Middle frontal gyrus (tissue), 1 donor: ENCODE data around the gene BICD1.

Experiments used
- DNase-seq: peaks from one replicate; pipeline ENCODE4 v3.0.0-alpha.2; 2015; ENCODE audit warnings: low spot score; ENCODE audit errors: extremely low spot score

Gene BICD1

GRCh38 chr12:32102234-32102633 lies 4.4 kb upstream of the BICD1 start:
- DNase-seq: no peak

GRCh38 chr12:32104572-32105355 lies 1.9 kb upstream of the BICD1 start:
- DNase-seq: no peak

- no peak for DNase-seq
These were observed 596 bp upstream of the BICD1 start for GRCh38 chr12:32105986-32106516.

- DNase-seq: no peak
These were observed 966 bp downstream of the BICD1 start for GRCh38 chr12:32107359-32108267.

GRCh38 chr12:32108787-32109186 lies 2.1 kb downstream of the BICD1 start:
- no peak for DNase-seq

- DNase-seq: no peak
These were observed 3.8 kb downstream of the BICD1 start for GRCh38 chr12:32110417-32110816.

- no peak for DNase-seq
These were observed 4.3 kb downstream of the BICD1 start for GRCh38 chr12:32110942-32111341.

- no peak for DNase-seq
These were observed 8.9 kb downstream of the BICD1 start for GRCh38 chr12:32115404-32116104.

- no peak for DNase-seq
These were observed 10.2 kb downstream of the BICD1 start for GRCh38 chr12:32116897-32117296.

- no peak for DNase-seq
These were observed 10.7 kb downstream of the BICD1 start for GRCh38 chr12:32117316-32117715.

- no peak for DNase-seq
These were observed 12.2 kb downstream of the BICD1 start for GRCh38 chr12:32118806-32119205.

- no peak for DNase-seq
These were observed 13.8 kb downstream of the BICD1 start for GRCh38 chr12:32120419-32120818.

GRCh38 chr12:32124637-32125036 lies 18.0 kb downstream of the BICD1 start:
- DNase-seq: no peak

- no peak for DNase-seq
These were observed 18.9 kb downstream of the BICD1 start for GRCh38 chr12:32125455-32126084.

GRCh38 chr12:32126720-32127119 lies 20.1 kb downstream of the BICD1 start:
- DNase-seq: no peak

GRCh38 chr12:32131666-32132065 lies 25.0 kb downstream of the BICD1 start:
- no peak for DNase-seq

GRCh38 chr12:32134101-32134888 lies 27.6 kb downstream of the BICD1 start:
- DNase-seq: no peak

GRCh38 chr12:32135967-32136366 lies 29.3 kb downstream of the BICD1 start:
- no peak for DNase-seq

- DNase-seq: no peak
These were observed 29.8 kb downstream of the BICD1 start for GRCh38 chr12:32136404-32136803.

- no peak for DNase-seq
These were observed 32.4 kb downstream of the BICD1 start for GRCh38 chr12:32139064-32139421.
